PFSK-1 (cell line): ENCODE measurements around the gene DPF1.

ENCODE experiments used
- FOXP2 ChIP-seq: optimal IDR thresholded peaks from 2 replicates; pipeline ENCODE3; 2011; ENCODE audit warnings: borderline replicate concordance, control low read depth, inconsistent platforms; ENCODE audit not compliant: insufficient read depth; ENCODE audit errors: extremely low read length, extremely low read depth
- POLR2AphosphoS5 ChIP-seq: IDR thresholded peaks from 2 replicates; pipeline ENCODE4 v1.6.1; 2012; ENCODE audit warnings: low read depth, mild to moderate bottlenecking, control low read depth, low read length, moderate library complexity
- SIN3A ChIP-seq: IDR thresholded peaks from 2 replicates; pipeline ENCODE4 v1.6.1; 2012; ENCODE audit warnings: mild to moderate bottlenecking, low read length, moderate library complexity, borderline replicate concordance; ENCODE audit not compliant: insufficient read depth
- TAF1 ChIP-seq: IDR thresholded peaks from 2 replicates; pipeline ENCODE4 v1.6.1; 2012; ENCODE audit warnings: low read length, control low read depth, borderline replicate concordance; ENCODE audit not compliant: insufficient read depth
- TF ChIP-seq, protein P1 (sequence below), 2 experiments: IDR thresholded peaks; 2 replicates each; pipeline versions ENCODE4 v1.6.1 to v1.8.0; 2011 to 2012; ENCODE audit warnings: low read depth in 2 of 2, low read length in 2 of 2, control low read depth in 1 of 2, inconsistent platforms in 1 of 2, mild to moderate bottlenecking in 1 of 2, moderate library complexity in 1 of 2; ENCODE audit not compliant: insufficient read depth in 1 of 2

The DPF1 gene

DNA sequence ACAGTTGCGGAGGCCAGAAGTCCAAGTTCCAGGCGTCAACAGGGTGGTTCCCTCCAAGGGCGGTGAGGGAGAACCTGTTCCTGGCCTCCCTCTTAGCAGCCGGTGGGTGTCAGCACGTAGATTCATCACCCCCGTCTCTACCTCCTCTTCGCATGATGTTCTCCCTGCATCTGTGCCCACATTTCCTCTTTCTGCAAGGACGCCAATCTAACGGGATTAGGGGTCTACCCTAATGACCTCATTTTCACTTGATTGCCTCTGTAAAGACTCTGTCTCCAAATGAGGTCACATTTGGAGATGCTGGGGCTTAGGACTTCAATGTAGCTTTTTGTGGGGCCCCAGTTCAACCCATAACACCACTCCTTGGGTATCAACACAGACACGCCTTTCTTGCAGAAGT is 38.5 kb downstream of the DPF1 start:
- TF ChIP-seq TAF1 (no peak), POLR2AphosphoS5 (no peak)

DNA sequence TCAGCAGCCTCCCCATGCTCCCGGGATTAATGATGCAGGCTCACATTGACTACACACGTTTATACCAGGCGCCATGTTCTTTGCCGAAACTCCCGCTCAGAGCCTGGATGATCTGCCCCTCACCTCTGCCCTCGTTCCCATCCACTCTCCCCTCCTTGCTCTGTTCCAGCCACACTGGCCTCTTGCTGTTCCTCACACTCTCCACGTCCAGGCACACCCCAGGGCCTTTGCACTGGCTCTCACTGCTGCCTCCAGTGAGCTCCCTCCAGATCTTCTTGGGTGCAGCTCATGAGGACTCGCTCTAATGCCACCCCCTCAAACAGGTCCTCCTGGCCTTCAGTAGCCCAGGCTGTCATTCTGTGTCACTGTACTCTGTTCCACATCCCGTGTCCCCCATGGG is 39.2 kb downstream of the DPF1 start:
- TF ChIP-seq, protein P1, sequence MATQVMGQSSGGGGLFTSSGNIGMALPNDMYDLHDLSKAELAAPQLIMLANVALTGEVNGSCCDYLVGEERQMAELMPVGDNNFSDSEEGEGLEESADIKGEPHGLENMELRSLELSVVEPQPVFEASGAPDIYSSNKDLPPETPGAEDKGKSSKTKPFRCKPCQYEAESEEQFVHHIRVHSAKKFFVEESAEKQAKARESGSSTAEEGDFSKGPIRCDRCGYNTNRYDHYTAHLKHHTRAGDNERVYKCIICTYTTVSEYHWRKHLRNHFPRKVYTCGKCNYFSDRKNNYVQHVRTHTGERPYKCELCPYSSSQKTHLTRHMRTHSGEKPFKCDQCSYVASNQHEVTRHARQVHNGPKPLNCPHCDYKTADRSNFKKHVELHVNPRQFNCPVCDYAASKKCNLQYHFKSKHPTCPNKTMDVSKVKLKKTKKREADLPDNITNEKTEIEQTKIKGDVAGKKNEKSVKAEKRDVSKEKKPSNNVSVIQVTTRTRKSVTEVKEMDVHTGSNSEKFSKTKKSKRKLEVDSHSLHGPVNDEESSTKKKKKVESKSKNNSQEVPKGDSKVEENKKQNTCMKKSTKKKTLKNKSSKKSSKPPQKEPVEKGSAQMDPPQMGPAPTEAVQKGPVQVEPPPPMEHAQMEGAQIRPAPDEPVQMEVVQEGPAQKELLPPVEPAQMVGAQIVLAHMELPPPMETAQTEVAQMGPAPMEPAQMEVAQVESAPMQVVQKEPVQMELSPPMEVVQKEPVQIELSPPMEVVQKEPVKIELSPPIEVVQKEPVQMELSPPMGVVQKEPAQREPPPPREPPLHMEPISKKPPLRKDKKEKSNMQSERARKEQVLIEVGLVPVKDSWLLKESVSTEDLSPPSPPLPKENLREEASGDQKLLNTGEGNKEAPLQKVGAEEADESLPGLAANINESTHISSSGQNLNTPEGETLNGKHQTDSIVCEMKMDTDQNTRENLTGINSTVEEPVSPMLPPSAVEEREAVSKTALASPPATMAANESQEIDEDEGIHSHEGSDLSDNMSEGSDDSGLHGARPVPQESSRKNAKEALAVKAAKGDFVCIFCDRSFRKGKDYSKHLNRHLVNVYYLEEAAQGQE (IDR thresholded peaks at IDR 0.05; ENCODE audit: insufficient read depth in 1 of 2, low read depth in 2 of 2, low read length in 2 of 2), result no peak
- TF ChIP-seq TAF1 (no peak), FOXP2 (no peak), SIN3A (no peak), POLR2AphosphoS5 (no peak)

DNA sequence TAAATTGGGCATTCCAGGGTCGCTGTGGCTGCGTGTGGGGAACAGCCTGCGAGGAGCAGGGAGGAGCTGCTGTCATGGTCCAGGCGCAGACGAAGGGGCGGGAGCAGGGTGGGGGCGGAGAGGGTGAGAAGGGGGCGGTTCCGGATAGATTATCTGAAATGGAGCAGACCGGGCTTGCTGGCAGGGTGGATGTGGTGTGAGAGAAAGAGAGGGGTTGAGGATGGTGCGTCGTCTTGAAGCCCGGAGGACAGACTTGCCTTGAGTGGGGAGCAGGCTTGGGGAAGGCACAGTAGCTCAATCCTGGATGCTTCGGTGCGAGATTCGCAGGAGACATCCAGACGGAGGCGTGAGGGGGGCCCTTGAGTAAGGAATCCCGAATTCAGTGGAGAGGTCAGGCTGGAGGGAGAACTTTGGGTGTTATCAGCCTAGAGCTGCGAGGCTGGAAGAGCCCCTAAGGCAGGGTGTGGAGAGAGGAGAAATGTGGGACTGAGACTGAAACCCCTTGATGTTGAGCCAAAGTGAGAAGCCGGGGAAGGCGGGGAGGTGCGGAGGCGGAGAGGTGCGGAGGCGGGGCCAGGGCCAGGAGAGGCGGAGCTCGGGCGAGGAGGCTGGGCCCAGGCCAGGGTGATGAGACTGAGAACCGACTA is 40.6 kb downstream of the DPF1 start:
- no peak for TF ChIP-seq FOXP2
- TF ChIP-seq SIN3A, result no peak
- TF ChIP-seq, protein P1 (IDR thresholded peaks at IDR 0.05; ENCODE audit: insufficient read depth in 1 of 2, low read depth in 2 of 2, low read length in 2 of 2), result no peak
- no peak for TF ChIP-seq TAF1
- TF ChIP-seq POLR2AphosphoS5, result no peak

DNA sequence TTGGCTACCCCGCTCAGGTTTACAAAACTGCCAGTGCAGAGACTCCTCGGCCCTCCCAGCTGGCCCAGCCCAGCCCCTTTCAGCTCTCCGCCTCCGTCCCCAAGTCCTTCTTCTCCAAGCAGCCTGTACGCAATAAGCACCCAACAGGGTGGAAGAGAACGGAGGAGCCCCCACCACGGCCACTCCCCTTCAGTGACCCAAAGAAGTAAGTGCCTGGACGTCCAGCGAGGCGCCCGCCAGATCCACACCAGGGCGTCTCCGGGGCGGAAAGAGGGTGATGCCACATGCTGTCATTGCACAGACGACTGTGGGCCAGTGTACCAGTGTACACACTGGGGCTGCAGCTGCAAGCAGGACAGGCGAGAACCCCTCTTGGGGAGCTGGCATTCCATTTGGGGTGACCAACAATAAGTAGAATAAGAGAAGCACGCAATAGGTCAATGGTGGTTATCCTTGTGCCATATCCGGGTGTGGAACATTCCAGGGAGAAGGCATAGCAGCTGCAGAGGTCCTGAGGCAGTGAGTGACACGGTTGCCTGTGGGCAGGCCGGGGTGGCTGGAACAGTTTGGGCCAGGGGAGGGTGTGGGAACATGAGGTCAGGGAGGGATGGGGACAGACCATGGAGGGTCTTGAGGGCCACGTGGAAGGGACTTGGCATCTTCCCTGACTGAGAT is 41.3 kb downstream of the DPF1 start:
- TF ChIP-seq, protein P1 (IDR thresholded peaks at IDR 0.05; ENCODE audit: insufficient read depth in 1 of 2, low read depth in 2 of 2, low read length in 2 of 2), result no peak
- TF ChIP-seq FOXP2, result no peak
- no peak for TF ChIP-seq TAF1
- no peak for TF ChIP-seq SIN3A
- TF ChIP-seq POLR2AphosphoS5, result no peak

DNA sequence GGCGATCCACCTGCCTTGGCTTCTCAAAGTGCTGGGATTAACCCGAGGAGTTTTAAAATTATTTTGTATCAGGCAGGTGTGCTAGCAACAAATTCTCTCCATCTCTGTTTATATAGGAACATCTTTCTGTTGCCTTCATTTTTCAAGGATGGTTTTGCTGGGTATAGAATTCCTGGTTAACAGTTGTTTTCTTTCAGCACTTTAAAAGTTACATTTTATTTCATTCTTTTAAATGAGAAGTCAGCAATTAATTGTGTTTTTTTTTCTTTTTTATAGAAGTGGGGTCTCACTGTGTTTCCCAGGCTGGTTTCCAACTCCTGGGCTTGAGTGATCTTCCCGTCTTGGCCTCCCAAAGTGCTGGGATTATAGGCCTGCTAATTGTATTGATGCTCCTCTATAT is 44.0 kb downstream of the DPF1 start:
- no peak for TF ChIP-seq TAF1
- no peak for TF ChIP-seq POLR2AphosphoS5
- TF ChIP-seq FOXP2, result no peak

DNA sequence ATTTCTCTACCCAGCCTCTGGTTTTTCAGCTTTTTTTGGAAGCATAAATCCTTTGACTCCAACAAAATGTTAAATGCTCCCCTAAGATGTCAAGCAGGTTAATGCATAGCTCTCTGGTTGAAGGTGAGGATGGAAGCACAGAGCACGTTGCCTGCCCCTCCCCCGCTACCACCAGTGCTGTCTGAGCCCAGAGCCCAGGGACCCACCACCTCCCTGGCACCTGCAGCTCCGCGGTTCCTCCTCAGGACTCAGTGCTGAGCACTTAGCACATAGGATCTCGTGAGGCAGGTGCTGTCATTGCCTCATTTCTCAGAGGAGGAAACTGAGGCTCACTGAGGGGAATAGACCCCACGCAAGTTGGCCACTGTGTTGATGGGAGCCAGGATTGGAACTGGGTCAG is 48.6 kb downstream of the DPF1 start:
- TF ChIP-seq, protein P1 (IDR thresholded peaks at IDR 0.05; ENCODE audit: insufficient read depth in 1 of 2, low read depth in 2 of 2, low read length in 2 of 2), result no peak
- TF ChIP-seq POLR2AphosphoS5, result no peak
- TF ChIP-seq FOXP2, result no peak
- TF ChIP-seq SIN3A, result no peak
- no peak for TF ChIP-seq TAF1
